ENCODE data around the gene LPAR1.

LPAR1 gene

DNA sequence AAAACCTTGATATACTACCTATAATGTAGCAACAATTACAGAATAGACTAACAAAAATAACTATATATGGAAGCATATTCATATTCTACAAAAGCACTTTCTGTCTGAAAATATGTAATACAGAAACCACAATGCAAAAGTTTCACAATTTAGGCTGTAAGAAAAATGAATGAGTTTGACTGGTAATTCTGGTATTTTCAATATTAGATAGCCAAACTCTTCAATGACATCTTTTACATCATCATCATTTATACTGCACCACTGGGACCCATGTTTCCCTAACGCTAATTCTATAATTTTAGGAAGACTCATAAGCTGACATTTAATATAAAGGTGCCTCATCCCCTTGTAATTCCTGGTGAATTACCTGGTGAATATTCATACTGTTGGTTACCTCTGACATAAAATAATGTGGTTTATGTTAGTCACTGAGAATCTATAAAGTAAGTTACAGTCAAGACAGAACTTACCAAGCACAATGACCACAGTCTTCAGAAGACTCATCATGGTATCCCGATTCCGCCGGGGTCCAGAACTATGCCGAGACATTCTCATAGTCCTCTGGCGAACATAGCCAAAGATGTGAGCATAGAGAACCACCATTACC lies 97.2 kb downstream of the LPAR1 start:
- ChIA-PET CTCF (no interaction called here), POLR2A (no interaction called here)
- TF ChIP-seq HDGF (IDR thresholded peaks at IDR 0.05; ENCODE audit: borderline replicate concordance), result no peak
- TF ChIP-seq TARDBP (IDR thresholded peaks at IDR 0.05), result no peak
- TF ChIP-seq BHLHE40 (IDR thresholded peaks at IDR 0.05; ENCODE audit: borderline replicate concordance), result no peak
- TF ChIP-seq SP1 (IDR thresholded peaks at IDR 0.05), result no peak
- no peak for TF ChIP-seq SUZ12 (IDR thresholded peaks at IDR 0.05)
- TF ChIP-seq FOXM1 (IDR thresholded peaks at IDR 0.05; ENCODE audit: borderline replicate concordance), result no peak
- no peak for TF ChIP-seq ZNF384 (IDR thresholded peaks at IDR 0.05)
- no peak for TF ChIP-seq CTBP1 (IDR thresholded peaks at IDR 0.05; ENCODE audit: borderline replicate concordance)
- DNase-seq (ENCODE audit: extremely low spot score), result no peak

DNA sequence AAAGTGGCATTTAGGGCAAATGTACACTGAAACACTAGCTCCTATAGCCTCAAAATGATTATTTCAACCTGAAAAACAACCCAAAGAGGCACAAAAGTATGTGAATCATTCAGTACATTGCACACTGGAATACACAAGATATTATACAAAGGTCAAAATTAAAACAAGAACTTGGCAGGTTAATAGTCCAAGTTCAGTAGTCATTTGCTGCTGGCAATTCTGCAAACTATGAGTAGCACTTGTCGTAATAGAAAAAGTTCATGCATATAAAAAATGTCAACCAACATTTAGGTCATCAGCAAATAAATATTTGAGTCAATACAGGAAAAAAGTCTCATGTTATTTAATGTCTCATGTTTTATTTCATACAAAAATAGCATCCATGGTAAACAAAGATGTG lies 98.7 kb downstream of the LPAR1 start:
- ChIA-PET CTCF (no interaction called here), POLR2A (no interaction called here)
- TF ChIP-seq ARNT (IDR thresholded peaks at IDR 0.05) (no peak), BHLHE40 (IDR thresholded peaks at IDR 0.05; ENCODE audit: borderline replicate concordance) (no peak), FOXM1 (IDR thresholded peaks at IDR 0.05; ENCODE audit: borderline replicate concordance) (no peak), CTBP1 (IDR thresholded peaks at IDR 0.05; ENCODE audit: borderline replicate concordance) (no peak), SP1 (IDR thresholded peaks at IDR 0.05) (no peak), FOXA1 (IDR thresholded peaks at IDR 0.05) (no peak), ZNF384 (IDR thresholded peaks at IDR 0.05) (no peak), HDGF (IDR thresholded peaks at IDR 0.05; ENCODE audit: borderline replicate concordance) (no peak), TARDBP (IDR thresholded peaks at IDR 0.05) (no peak), FOXK2 (IDR thresholded peaks at IDR 0.05) (no peak), L3MBTL2 (conservative IDR thresholded peaks at IDR 0.05) (no peak)
- no peak for DNase-seq (ENCODE audit: extremely low spot score)

DNA sequence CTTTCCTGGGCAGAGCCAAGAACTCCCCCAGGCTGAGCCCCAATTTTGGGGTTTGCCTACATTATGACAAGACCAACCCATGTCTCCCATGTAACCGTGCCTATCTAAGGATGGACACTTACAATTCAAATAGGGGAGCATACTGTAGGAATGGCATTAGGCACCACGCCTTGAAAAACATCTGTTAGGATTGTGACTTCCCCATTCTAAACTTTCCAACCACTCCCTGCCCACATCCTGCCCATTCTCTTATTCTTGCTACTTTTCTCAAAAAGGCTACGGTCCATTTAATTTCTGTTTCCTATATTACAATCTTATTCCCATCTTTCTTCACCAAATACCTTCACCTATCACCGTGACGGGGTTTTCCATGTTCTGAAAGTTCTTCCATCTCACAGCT lies 99.2 kb downstream of the LPAR1 start:
- ChIA-PET CTCF (no interaction called here), POLR2A (no interaction called here)
- no peak for TF ChIP-seq TARDBP (IDR thresholded peaks at IDR 0.05)
- TF ChIP-seq, protein P1, sequence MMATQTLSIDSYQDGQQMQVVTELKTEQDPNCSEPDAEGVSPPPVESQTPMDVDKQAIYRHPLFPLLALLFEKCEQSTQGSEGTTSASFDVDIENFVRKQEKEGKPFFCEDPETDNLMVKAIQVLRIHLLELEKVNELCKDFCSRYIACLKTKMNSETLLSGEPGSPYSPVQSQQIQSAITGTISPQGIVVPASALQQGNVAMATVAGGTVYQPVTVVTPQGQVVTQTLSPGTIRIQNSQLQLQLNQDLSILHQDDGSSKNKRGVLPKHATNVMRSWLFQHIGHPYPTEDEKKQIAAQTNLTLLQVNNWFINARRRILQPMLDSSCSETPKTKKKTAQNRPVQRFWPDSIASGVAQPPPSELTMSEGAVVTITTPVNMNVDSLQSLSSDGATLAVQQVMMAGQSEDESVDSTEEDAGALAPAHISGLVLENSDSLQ (IDR thresholded peaks at IDR 0.05), result no peak
- TF ChIP-seq BHLHE40 (IDR thresholded peaks at IDR 0.05; ENCODE audit: borderline replicate concordance), result no peak
- TF ChIP-seq HDGF (IDR thresholded peaks at IDR 0.05; ENCODE audit: borderline replicate concordance), result no peak
- no peak for TF ChIP-seq L3MBTL2 (conservative IDR thresholded peaks at IDR 0.05)
- DNase-seq (ENCODE audit: extremely low spot score), result no peak

DNA sequence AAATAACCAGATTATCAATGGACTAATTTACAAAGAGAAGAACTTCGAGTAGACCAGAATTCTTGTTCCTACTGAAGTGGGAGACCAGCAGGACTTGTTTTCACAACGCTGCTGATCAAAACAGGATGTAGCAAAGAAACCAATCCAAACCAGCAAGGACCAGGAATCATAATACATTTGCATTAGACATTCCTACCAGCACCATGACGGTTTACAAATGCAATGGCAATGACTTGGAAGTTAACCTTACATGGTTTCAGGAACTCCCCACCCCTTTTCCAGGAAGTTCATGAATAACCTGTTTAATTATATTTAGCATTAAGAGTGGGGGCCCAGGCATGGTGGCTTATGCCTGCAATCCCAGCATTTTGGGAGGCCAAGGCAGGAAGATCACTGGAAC lies 100.0 kb downstream of the LPAR1 start:
- ChIA-PET POLR2A (no interaction called here), CTCF (no interaction called here)
- TF ChIP-seq FOXA1 (IDR thresholded peaks at IDR 0.05) (no peak), FOXM1 (IDR thresholded peaks at IDR 0.05; ENCODE audit: borderline replicate concordance) (no peak), SP1 (IDR thresholded peaks at IDR 0.05) (no peak), ARNT (IDR thresholded peaks at IDR 0.05) (no peak)
- no peak for DNase-seq (ENCODE audit: extremely low spot score)

DNA sequence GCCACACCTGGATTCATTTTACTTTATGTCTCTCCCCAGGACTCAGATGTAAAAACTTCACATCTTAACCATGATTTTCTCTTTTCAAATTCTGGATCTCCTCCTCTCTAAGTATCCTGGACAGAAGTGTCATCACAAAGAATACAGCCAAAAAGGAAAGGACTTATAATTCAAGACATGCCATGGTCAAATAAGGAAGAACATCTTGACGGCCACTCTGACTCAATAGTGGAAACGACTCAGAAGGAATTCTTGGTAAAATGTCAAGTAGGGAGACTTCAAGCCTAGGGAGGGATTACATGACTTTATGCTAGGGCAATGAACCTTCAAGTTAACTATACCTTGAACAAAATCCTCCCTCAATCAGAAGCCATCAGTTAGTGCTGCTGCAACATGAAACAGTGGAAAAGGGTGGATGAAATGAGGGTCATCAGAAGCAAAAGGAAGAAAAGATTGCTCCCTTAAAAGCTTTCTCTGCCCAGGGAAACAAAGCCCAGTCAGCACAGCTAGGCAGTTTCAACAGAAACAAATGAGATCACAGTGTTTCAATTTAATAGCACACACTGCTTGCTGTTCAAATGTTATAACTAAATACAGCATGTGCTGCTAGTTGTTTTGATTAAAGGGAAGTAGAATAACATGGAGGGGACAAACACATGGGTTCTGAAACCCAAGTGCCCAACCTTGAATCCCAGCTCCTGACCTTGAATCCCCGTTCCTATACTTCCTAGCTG lies 101.4 kb downstream of the LPAR1 start:
- CTCF ChIA-PET, result no interaction called here
- POLR2A ChIA-PET, result no interaction called here
- DNase-seq (ENCODE audit: extremely low spot score), result no peak
- TF ChIP-seq TARDBP (IDR thresholded peaks at IDR 0.05) (no peak), CTBP1 (IDR thresholded peaks at IDR 0.05; ENCODE audit: borderline replicate concordance) (no peak), SP1 (IDR thresholded peaks at IDR 0.05) (no peak), HDGF (IDR thresholded peaks at IDR 0.05; ENCODE audit: borderline replicate concordance) (no peak), L3MBTL2 (conservative IDR thresholded peaks at IDR 0.05) (no peak), ELF4 (IDR thresholded peaks at IDR 0.05) (no peak), LEF1 (IDR thresholded peaks at IDR 0.05; ENCODE audit: borderline replicate concordance) (no peak), FOXA1 (IDR thresholded peaks at IDR 0.05) (no peak), SUZ12 (IDR thresholded peaks at IDR 0.05) (no peak), ARNT (IDR thresholded peaks at IDR 0.05) (no peak), FOXK2 (IDR thresholded peaks at IDR 0.05) (no peak), BHLHE40 (IDR thresholded peaks at IDR 0.05; ENCODE audit: borderline replicate concordance) (no peak), ZNF384 (IDR thresholded peaks at IDR 0.05) (no peak), NFRKB (IDR thresholded peaks at IDR 0.05) (no peak), FOXM1 (IDR thresholded peaks at IDR 0.05; ENCODE audit: borderline replicate concordance) (no peak)
- TF ChIP-seq, protein P1 (IDR thresholded peaks at IDR 0.05), result no peak

DNA sequence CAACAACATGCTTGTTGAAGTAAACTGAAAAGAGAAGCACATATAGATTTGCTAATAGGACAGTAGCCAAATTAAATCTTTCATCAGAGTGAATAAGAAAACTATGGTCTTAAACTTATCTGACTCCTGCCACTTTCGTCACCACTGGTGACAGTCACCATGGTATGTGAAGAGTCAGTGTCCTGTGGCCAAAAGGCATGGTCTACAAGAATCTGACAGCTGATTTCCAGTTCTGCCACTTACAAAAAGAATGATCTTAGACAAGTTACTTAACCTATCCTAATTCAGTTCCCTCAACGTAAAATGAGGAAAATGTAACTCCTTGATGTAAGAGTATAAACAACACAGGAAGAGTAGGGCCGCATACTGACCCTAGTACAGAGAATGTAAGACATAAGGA lies 102.0 kb downstream of the LPAR1 start:
- no peak for DNase-seq (ENCODE audit: extremely low spot score)
- CTCF ChIA-PET, result no interaction called here
- POLR2A ChIA-PET, result no interaction called here
- TF ChIP-seq BHLHE40 (IDR thresholded peaks at IDR 0.05; ENCODE audit: borderline replicate concordance) (no peak), SP1 (IDR thresholded peaks at IDR 0.05) (no peak), SUZ12 (IDR thresholded peaks at IDR 0.05) (no peak), FOXA1 (IDR thresholded peaks at IDR 0.05) (no peak), HDGF (IDR thresholded peaks at IDR 0.05; ENCODE audit: borderline replicate concordance) (no peak), FOXM1 (IDR thresholded peaks at IDR 0.05; ENCODE audit: borderline replicate concordance) (no peak), ELF4 (IDR thresholded peaks at IDR 0.05) (no peak), L3MBTL2 (conservative IDR thresholded peaks at IDR 0.05) (no peak), ZNF384 (IDR thresholded peaks at IDR 0.05) (no peak)
- TF ChIP-seq, protein P1 (IDR thresholded peaks at IDR 0.05), result no peak
